ENCODE data around the gene PLEKHF1.

The PLEKHF1 gene

GRCh38 chr19:29678484-29679106 is 13.3 kb downstream of the PLEKHF1 start:
- no peak for DNase-seq (ENCODE audit: low spot score)

GRCh38 chr19:29679598-29680210 is 14.4 kb downstream of the PLEKHF1 start:
- no peak for DNase-seq (ENCODE audit: low spot score)

- no peak for DNase-seq (ENCODE audit: low spot score)
Observed at GRCh38 chr19:29680447-29680846, 15.2 kb downstream of the PLEKHF1 start.

- no peak for DNase-seq (ENCODE audit: low spot score)
Observed at GRCh38 chr19:29680937-29681336, 15.7 kb downstream of the PLEKHF1 start.

- DNase-seq (ENCODE audit: low spot score) = no peak
Observed at GRCh38 chr19:29681422-29682235, 16.4 kb downstream of the PLEKHF1 start.

GRCh38 chr19:29682236-29682895 is 17.1 kb downstream of the PLEKHF1 start:
- no peak for DNase-seq (ENCODE audit: low spot score)

GRCh38 chr19:29683009-29683408 is 17.7 kb downstream of the PLEKHF1 start:
- DNase-seq (ENCODE audit: low spot score) = no peak

GRCh38 chr19:29685326-29685725 is 20.1 kb downstream of the PLEKHF1 start:
- no peak for DNase-seq (ENCODE audit: low spot score)

GRCh38 chr19:29686285-29686805 is 21.1 kb downstream of the PLEKHF1 start:
- no peak for DNase-seq (ENCODE audit: low spot score)

GRCh38 chr19:29687244-29687896 is 22.1 kb downstream of the PLEKHF1 start:
- no peak for DNase-seq (ENCODE audit: low spot score)

GRCh38 chr19:29687897-29688728 is 22.9 kb downstream of the PLEKHF1 start:
- DNase-seq (ENCODE audit: low spot score) = no peak

GRCh38 chr19:29690842-29691241 is 25.6 kb downstream of the PLEKHF1 start:
- DNase-seq (ENCODE audit: low spot score) = peak; percentile 29

- no peak for DNase-seq (ENCODE audit: low spot score)
Observed at GRCh38 chr19:29694161-29694560, 28.9 kb downstream of the PLEKHF1 start.

- peak; percentile 33 for DNase-seq (ENCODE audit: low spot score)
Observed at GRCh38 chr19:29694669-29695627, 29.7 kb downstream of the PLEKHF1 start.

- DNase-seq (ENCODE audit: low spot score) = no peak
Observed at GRCh38 chr19:29695765-29696564, 30.7 kb downstream of the PLEKHF1 start.

- no peak for DNase-seq (ENCODE audit: low spot score)
Observed at GRCh38 chr19:29696565-29696846, 31.2 kb downstream of the PLEKHF1 start.

GRCh38 chr19:29697523-29698261 is 32.4 kb downstream of the PLEKHF1 start:
- DNase-seq (ENCODE audit: low spot score) = no peak

- DNase-seq (ENCODE audit: low spot score) = no peak
Observed at GRCh38 chr19:29699861-29700260, 34.6 kb downstream of the PLEKHF1 start.

Data from hematopoietic multipotent progenitor cell treated with erythropoietin and hydrocortisone succinate and interleukin-3 and kit ligand, for 15 days (in vitro differentiated cells).